Heart right ventricle (tissue), 16 donors: ENCODE measurements around the gene PLD1. TPM values are rescaled to one million over a fixed set of nuclear protein-coding genes. Genes with fewer than 3 reads are reported as not detected.

ENCODE experiments used
- ATAC-seq, 8 donors: fragments of 200-7000 bp; cut with Tn5 transposase; one replicate each; pipeline ENCODE4 v1.9.1; 2020; ENCODE audit warnings: mild to moderate bottlenecking in 8 of 8, moderate library complexity in 8 of 8, moderate number of reproducible peaks in 1 of 8
- DNase-seq, 2 donors: peaks; one replicate each; pipeline ENCODE4 v3.0.0-alpha.2; 2020
- H3K27ac ChIP-seq, 10 donors: fragments of 200-600 bp; sonication (generic) in 2 of 10; one replicate each; pipeline versions ENCODE4 v1.5.0 to v1.8.0; 2020 to 2022; ENCODE audit warnings: mild to moderate bottlenecking in 3 of 10
- H3K27me3 ChIP-seq, 7 donors: fragments of 200-600 bp; one replicate each; pipeline ENCODE4 v1.8.0; 2021 to 2022; ENCODE audit warnings: mild to moderate bottlenecking in 2 of 7
- H3K36me3 ChIP-seq, 9 donors: fragments of 200-600 bp; sonication (generic) in 1 of 9; one replicate each; pipeline versions ENCODE4 v1.5.0 to v1.8.0; 2020 to 2022; ENCODE audit warnings: mild to moderate bottlenecking in 2 of 9
- H3K4me1 ChIP-seq, 9 donors: fragments of 200-600 bp; sonication (generic) in 1 of 9; one replicate each; pipeline versions ENCODE4 v1.5.0 to v1.8.0; 2020 to 2022; ENCODE audit warnings: mild to moderate bottlenecking in 4 of 9
- H3K4me3 ChIP-seq, 10 donors: fragments of 200-600 bp; sonication (generic) in 2 of 10; one replicate each; pipeline versions ENCODE4 v1.5.0 to v1.8.0; 2020 to 2022; ENCODE audit warnings: mild to moderate bottlenecking in 7 of 10, moderate library complexity in 2 of 10
- H3K9me3 ChIP-seq, 11 donors: fragments of 200-600 bp in 10 of 11; sonication (generic) in 2 of 11; one replicate each; pipeline versions ENCODE4 v1.5.0 to v1.8.0; 2013 to 2022; ENCODE audit warnings: mild to moderate bottlenecking in 2 of 11, control low read depth in 1 of 11, moderate library complexity in 1 of 11
- CTCF ChIP-seq, 9 donors: fragments of 200-600 bp; sonication (generic) in 2 of 9; IDR thresholded peaks; one replicate each; pipeline versions ENCODE4 v1.5.0 to v1.8.0; 2021 to 2022; ENCODE audit warnings: antibody characterized with exemption in 9 of 9, mild to moderate bottlenecking in 5 of 9, moderate library complexity in 1 of 9
- WGBS, 2 donors: extraction: QIAGEN DNeasy Blood & Tissue Kit; methylation state at CpG; one replicate each; pipeline ENCODE4 v1.1.7; 2013; ENCODE audit warnings: inconsistent platforms in 1 of 2; 5-methylcytosine and 5-hydroxymethylcytosine counted together
- intact Hi-C, 10 donors: fragments of 100-400 bp; cut with DNase I; formaldehyde crosslinking; loops; one replicate each; pipeline versions ENCODE4 v1.11.1 to v1.14.2; 2022
- polyA plus RNA-seq, 2 donors: library from polyadenylated mRNA; stranded (reverse); fragments of 200-250 nt; gene quantifications; one replicate each; pipeline ENCODE4 v1.2.3, GENCODE V29; 2013
- total RNA-seq, 10 donors: library from RNA; stranded (reverse); fragmentation: NEBNext Ultra II Directional in 3 of 10; extraction: Animal tissue kit (Norgen Biotek cat#: 25700) in 3 of 10; gene quantifications; one replicate each; pipeline versions ENCODE4 v1.2.1 to v1.2.4, GENCODE V29; 2021 to 2023
- donor health status: Arrhythmogenic right ventricular cardiomyopathy.
- donor health status: ischemic (EF 13 %, LVEDD 7.1; RV severe dilation, severe dysfunction).
- donor health status: healthy with polysubstance abuse.
- donor health status: DM: no; HTN: yes; CAD: no.
- donor health status: DM: no; HTN: no; CAD: no.
- donor health status: ischemic (EF 25% LVEDD 6.9; RV normal size, moderate dysfunction).
- donor health status: ischemic (EF 25% LVEDD 5.7; RV mildly dilated, moderate dysfunction).
- donor health status: healthy.
- donor health status: DM: yes; HTN: yes; CAD: no.
- donor health status: Ischemic cardiomyopathy.
- donor health status: ischemic (EF 35%, LVEDD 5.7; RV mildly dilated, moderate dysfunction).
- donor health status: nonischemic (EF 11% LVEDD 7.7; RV severe dilation, severe dysfunction).
- donor health status: DM: yes; HTN: yes; CAD: no.
- donor health status: PGD.
- donor health status: ischemic (EF 29% LVEDD 5.4; RV normal size, mild dysfunction).
- donor health status: nonischemic (EF 23%, LVEDD 6.1; RV moderate dilation, normal function).

PLD1 gene
- total and polyA plus RNA-seq, 12 donors, result 10.5 to 83.3 (median 62.9) TPM

- peaks cover 0 to 20% (median 5%) of the 10 kb centered on the region in 9 donors for H3K4me1 ChIP-seq
- 76 to 77% methylated on average over 5 of the region's 5 CpGs for WGBS, 2 donors
- no peak overlapping the region for H3K4me3 ChIP-seq
- no peaks in the 10 kb centered on the region for H3K36me3 ChIP-seq
- intact Hi-C loops, result no loop called here
- no peak for TF ChIP-seq CTCF (IDR thresholded peaks at IDR 0.05)
- H3K9me3 ChIP-seq, result peaks cover 0 to 3% (median 0%) of the 10 kb centered on the region in 11 donors
- H3K27ac ChIP-seq, result no peak overlapping the region
- ATAC-seq, result no peak
- DNase-seq, result no peak
- H3K27me3 ChIP-seq, result no peaks in the 10 kb centered on the region
These were observed 26.7 kb downstream of the PLD1 start for GRCh38 chr3:171783626-171784025.

GRCh38 chr3:171783086-171783485 lies 27.2 kb downstream of the PLD1 start:
- Histone ChIP-seq H3K27me3 (no peaks in the 10 kb centered on the region), H3K36me3 (no peaks in the 10 kb centered on the region), H3K27ac (no peak overlapping the region), H3K4me3 (no peak overlapping the region), H3K4me1 (peaks cover 0 to 15% (median 0%) of the 10 kb centered on the region in 9 donors), H3K9me3 (peaks cover 0 to 3% (median 0%) of the 10 kb centered on the region in 11 donors)
- intact Hi-C loops, result no loop called here
- no peak for DNase-seq
- 83 to 84% methylated on average over 2 of the region's 2 CpGs for WGBS, 2 donors
- TF ChIP-seq CTCF (IDR thresholded peaks at IDR 0.05), result no peak
- no peak for ATAC-seq

GRCh38 chr3:171782617-171783016 lies 27.7 kb downstream of the PLD1 start:
- Histone ChIP-seq H3K36me3 (no peaks in the 10 kb centered on the region), H3K4me3 (no peak overlapping the region), H3K27ac (no peak overlapping the region), H3K27me3 (no peaks in the 10 kb centered on the region), H3K4me1 (peaks cover 0 to 20% (median 0%) of the 10 kb centered on the region in 9 donors), H3K9me3 (peaks cover 0 to 3% (median 0%) of the 10 kb centered on the region in 11 donors)
- intact Hi-C loops, result no loop called here
- no peak for DNase-seq
- TF ChIP-seq CTCF (IDR thresholded peaks at IDR 0.05), result no peak
- 78 to 84% methylated on average over 1 of the region's 1 CpG for WGBS, 2 donors
- ATAC-seq, result no peak

DNA sequence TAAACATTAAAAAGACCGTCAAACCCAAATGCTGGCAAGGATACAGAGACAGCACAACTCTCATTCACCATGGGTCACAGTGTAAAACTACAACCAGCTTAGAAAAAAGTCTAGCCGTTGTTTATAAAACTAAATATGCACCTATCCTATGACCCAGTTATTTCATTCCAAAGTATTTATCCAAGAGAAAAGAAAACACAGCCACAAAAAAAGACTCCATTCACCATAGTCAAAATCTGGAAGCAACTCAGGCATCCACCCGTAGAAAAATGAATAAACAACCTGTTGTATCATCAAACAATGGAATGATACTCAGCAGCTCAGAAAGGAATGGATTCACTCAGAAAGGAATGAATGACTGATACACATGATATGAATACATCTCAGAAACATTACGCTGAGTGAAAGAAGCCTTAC lies 28.6 kb downstream of the PLD1 start:
- Histone ChIP-seq H3K27me3 (no peaks in the 10 kb centered on the region), H3K27ac (no peak overlapping the region), H3K4me1 (peaks cover 0 to 27% (median 0%) of the 10 kb centered on the region in 9 donors), H3K36me3 (no peaks in the 10 kb centered on the region), H3K9me3 (no peaks in the 10 kb centered on the region), H3K4me3 (no peak overlapping the region)
- no peak for TF ChIP-seq CTCF (IDR thresholded peaks at IDR 0.05)
- 76 to 78% methylated on average over 4 of the region's 4 CpGs for WGBS, 2 donors
- ATAC-seq, result no peak
- intact Hi-C loops, result loop anchor here in 1 of 10 donors (1.0 kb wide), 1 partner anchor 27 kb away; no protein-coding TSS in a partner anchor
- no peak for DNase-seq
